Raji (cell line): Measurements from ENCODE around the gene SAXO1.

Source experiments
- POLR2A ChIP-seq: IDR thresholded peaks from 2 replicates; pipeline ENCODE4 v1.6.1; 2011; ENCODE audit warnings: low read depth, low read length, control low read depth; ENCODE audit not compliant: insufficient read depth

Gene SAXO1, protein sequence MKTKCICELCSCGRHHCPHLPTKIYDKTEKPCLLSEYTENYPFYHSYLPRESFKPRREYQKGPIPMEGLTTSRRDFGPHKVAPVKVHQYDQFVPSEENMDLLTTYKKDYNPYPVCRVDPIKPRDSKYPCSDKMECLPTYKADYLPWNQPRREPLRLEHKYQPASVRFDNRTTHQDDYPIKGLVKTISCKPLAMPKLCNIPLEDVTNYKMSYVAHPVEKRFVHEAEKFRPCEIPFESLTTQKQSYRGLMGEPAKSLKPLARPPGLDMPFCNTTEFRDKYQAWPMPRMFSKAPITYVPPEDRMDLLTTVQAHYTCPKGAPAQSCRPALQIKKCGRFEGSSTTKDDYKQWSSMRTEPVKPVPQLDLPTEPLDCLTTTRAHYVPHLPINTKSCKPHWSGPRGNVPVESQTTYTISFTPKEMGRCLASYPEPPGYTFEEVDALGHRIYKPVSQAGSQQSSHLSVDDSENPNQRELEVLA

GRCh38 chr9:19033015-19033414, at the start of gene SAXO1:
TSS of gene SAXO1 (minus strand) at chr9:19033209. CDS start at chr9:19032908, 301 bp downstream.
- TF ChIP-seq POLR2A, result no peak

GRCh38 chr9:19074836-19075235, 41.8 kb upstream of the SAXO1 start:
- no peak for TF ChIP-seq POLR2A

DNA sequence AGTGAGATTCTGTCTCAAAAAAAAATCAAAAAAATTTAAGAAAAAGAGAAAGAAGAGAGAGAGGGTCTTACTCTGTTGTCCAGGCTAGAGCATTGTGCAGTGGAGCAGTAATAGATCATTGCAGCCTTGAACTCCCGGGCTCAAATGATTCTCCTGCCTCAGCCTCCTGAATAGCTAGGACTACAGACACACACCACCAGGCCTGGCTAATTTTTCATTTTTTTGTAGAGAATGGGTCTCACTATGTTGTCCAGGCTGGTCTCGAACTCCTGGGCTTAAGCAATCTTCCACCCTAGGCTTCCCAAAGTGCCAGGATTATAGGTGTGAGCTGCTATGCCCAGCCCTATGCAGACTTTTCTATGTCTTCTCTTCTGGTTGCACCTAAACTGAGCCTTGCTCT, 41.2 kb upstream of the SAXO1 start:
- TF ChIP-seq POLR2A, result no peak

GRCh38 chr9:19057033-19057432, 24.0 kb upstream of the SAXO1 start:
- no peak for TF ChIP-seq POLR2A

GRCh38 chr9:19050637-19051591, 17.9 kb upstream of the SAXO1 start:
- no peak for TF ChIP-seq POLR2A

DNA sequence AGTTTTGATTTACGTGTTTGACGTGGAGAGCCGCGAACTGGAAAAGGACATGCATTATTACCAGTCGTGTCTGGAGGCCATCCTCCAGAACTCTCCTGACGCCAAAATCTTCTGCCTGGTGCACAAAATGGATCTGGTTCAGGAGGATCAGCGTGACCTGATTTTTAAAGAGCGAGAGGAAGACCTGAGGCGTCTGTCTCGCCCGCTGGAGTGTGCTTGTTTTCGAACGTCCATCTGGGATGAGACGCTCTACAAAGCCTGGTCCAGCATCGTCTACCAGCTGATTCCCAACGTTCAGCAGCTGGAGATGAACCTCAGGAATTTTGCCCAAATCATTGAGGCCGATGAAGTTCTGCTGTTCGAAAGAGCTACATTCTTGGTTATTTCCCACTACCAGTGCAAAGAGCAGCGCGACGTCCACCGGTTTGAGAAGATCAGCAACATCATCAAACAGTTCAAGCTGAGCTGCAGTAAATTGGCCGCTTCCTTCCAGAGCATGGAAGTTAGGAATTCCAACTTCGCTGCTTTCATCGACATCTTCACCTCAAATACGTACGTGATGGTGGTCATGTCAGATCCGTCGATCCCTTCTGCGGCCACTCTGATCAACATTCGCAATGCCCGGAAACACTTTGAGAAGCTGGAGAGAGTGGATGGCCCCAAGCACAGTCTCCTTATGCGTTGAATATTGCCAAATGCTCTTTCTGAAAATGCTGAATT, 17.1 kb upstream of the SAXO1 start:
- TF ChIP-seq POLR2A, result no peak

DNA sequence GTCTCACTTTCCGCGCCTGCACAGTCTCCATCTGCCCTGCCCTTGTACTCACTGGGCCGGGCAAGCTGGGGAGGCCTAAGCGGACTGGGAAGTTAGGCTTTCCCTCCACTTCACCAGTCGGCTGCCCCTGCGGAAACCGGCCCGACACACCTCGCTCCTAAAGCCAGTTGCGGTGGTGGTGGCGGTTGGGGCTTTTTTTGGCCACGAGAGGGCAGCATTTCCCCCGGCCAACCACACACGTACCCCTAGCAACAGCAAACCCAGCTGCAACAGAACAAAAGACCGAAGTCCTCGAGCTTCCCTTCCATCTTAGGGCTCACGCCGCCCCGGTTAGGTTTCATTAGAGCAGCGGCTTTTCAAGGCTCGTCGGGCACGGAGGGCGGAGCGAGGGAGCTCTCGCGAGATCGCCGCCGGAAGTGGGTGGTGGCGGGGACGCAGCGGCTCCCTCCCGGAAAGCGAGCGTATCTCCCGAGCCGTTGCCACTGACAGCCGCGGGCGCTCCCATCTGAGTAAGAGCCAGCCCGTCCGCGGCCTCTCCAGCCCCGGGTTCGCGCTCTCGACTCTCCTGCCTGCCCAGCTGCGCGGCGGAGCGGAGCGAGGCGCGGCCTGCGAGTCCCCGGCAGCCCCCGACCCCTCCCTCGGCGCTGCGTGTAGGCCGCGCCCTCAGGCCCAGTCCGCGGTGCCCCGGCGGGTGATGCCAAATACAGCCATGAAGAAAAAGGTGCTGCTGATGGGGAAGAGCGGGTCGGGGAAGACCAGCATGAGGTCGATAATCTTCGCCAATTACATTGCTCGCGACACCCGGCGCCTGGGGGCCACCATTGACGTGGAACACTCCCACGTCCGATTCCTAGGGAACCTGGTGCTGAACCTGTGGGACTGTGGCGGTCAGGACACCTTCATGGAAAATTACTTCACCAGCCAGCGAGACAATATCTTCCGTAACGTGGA, 16.2 kb upstream of the SAXO1 start, which contains the start of gene RRAGA:
Gene RRAGA (plus strand): TSS at position 462 of the 951 bp plus-strand sequence. CDS start 233 bp downstream, at position 695.
- peak; percentile 81 for TF ChIP-seq POLR2A

DNA sequence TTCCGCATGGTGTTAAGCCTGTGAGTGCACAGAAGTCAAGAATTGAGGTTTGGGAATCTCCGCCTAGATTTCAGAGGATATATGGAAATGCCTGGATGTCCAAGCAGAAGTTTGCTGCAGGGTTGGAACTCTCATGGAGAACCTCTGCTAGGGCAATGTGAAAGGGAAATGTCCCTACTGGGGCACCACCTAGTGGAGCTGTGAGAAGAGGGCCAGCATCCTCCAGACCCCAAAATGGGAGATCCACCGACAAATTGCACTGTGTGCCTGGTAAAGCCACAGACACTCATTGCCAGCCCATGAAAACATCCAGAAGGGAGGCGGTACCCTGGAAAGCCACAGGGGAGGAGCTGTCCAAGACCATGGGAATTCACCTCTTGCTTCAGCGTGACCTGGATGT, 3.6 kb upstream of the SAXO1 start:
- no peak for TF ChIP-seq POLR2A

GRCh38 chr9:19032406-19032805, 603 bp downstream of the SAXO1 start:
- TF ChIP-seq POLR2A, result no peak

- no peak for TF ChIP-seq POLR2A
These were observed 2.1 kb downstream of the SAXO1 start for GRCh38 chr9:19030899-19031298.

DNA sequence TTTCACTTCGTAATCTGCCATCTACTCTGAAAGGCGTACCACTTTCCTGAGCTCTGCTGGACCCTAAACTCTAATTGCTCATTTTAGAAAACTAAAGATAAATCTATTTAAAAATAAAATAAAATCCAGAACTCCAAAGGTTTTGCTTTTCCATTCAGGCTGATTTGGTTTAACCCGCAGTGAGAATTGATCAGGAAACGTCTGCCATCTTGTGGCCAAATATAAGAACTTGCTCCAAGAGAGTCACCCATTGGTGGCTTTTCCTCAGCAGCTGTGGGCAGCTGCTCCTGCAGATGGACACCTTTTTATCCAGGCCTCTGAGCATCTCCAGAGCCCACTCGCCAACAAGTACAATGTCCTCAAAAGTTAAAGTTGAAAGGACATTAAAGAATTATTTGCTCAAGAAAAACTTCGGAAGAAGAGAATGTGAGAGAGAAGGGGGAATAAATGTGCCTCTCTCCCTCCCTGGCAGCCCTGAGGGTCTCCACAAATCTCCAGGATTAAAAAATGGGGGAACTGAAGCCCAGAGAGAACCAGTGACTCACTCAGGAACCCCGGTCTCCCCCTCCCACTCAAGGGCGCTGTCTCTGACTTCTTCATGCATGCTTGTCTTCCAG, 4.1 kb downstream of the SAXO1 start:
- no peak for TF ChIP-seq POLR2A

DNA sequence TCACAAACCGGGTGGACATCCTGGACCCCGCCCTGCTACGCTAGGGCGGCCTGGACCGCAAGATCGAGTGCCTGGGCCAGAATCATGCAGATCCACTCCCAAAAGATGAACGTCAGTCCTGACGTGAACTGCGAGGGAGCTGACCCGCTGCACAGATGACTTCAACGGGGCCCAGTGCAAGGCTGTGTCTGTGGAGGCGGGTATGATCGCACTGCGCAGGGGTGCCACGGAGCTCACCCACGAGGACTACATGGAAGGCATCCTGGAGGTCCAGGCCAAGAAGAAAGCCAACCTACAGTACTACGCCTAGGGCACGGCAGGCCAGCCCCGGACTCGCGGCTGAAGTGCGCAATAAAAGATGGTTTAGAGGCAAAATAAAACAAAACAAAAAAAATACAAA, 5.2 kb downstream of the SAXO1 start:
- TF ChIP-seq POLR2A, result no peak

DNA sequence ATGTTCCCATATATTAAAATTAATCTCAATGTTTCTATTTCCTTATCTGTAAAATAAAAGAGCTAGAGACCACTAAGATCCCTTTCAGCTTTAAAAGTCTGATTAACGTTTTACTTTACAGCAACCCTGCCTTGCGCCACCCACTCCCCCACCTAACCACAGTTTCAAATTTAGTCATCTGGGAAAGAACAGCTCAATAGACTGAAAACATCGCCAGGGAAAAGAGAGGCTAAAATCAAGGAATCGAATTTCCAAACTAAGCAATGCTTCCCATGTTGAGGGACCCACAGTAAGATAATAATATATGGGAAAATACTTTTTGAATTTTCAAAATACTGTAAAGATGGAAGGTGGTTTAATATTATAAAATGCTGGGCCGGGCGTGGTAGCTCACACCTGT, 6.6 kb downstream of the SAXO1 start:
- no peak for TF ChIP-seq POLR2A
